NCI-H1436 (cell line): ENCODE data around the gene WFIKKN1.
"Not testable (repeated sequence)": the region's sequence is repeated elsewhere in the genome, so short reads cannot be mapped to it uniquely, and the experiment has no call there.

ENCODE experiments used
- DNase-seq: peaks from one replicate; lab custom pipeline; 2025; lab: John Stamatoyannopoulos, UW

WFIKKN1 gene

GRCh38 chr16:595942-596735 lies 34.6 kb upstream of the WFIKKN1 start:
- no peak for DNase-seq

GRCh38 chr16:596736-597060 lies 34.1 kb upstream of the WFIKKN1 start:
- DNase-seq: no peak

GRCh38 chr16:597655-598054 lies 33.1 kb upstream of the WFIKKN1 start:
- DNase-seq: not testable (repeated sequence)

GRCh38 chr16:598823-599739 lies 31.7 kb upstream of the WFIKKN1 start:
- DNase-seq: no peak

GRCh38 chr16:600781-601180 lies 30.0 kb upstream of the WFIKKN1 start:
- DNase-seq: no peak

- no peak for DNase-seq
Observed at GRCh38 chr16:603933-604332, 26.9 kb upstream of the WFIKKN1 start.

GRCh38 chr16:606656-607307 lies 24.0 kb upstream of the WFIKKN1 start:
- DNase-seq: no peak

- DNase-seq: no peak
Observed at GRCh38 chr16:608019-608418, 22.8 kb upstream of the WFIKKN1 start.

- no peak for DNase-seq
Observed at GRCh38 chr16:609316-609715, 21.5 kb upstream of the WFIKKN1 start.

- no peak for DNase-seq
Observed at GRCh38 chr16:609984-610383, 20.8 kb upstream of the WFIKKN1 start.

- no peak for DNase-seq
Observed at GRCh38 chr16:610513-611381, 20.0 kb upstream of the WFIKKN1 start.

- DNase-seq: no peak
Observed at GRCh38 chr16:615122-615521, 15.7 kb upstream of the WFIKKN1 start.

- no peak for DNase-seq
Observed at GRCh38 chr16:616733-617586, 13.8 kb upstream of the WFIKKN1 start.

GRCh38 chr16:617855-618254 lies 12.9 kb upstream of the WFIKKN1 start:
- no peak for DNase-seq

- DNase-seq: no peak
Observed at GRCh38 chr16:619476-620100, 11.2 kb upstream of the WFIKKN1 start.

- no peak for DNase-seq
Observed at GRCh38 chr16:620700-621525, 9.9 kb upstream of the WFIKKN1 start.

GRCh38 chr16:621526-622105 lies 9.2 kb upstream of the WFIKKN1 start:
- no peak for DNase-seq

GRCh38 chr16:622920-623280 lies 7.9 kb upstream of the WFIKKN1 start:
- DNase-seq: no peak

- DNase-seq: no peak
Observed at GRCh38 chr16:624526-625070, 6.2 kb upstream of the WFIKKN1 start.
